HepG2 (cell line): ENCODE results near the gene PRR23E. TPM values are rescaled to one million over a fixed set of nuclear protein-coding genes. Genes with fewer than 3 reads are reported as not detected.

ENCODE experiments used
- ATAC-seq: fragments of 200-7000 bp; cut with Tn5 transposase; 3 replicates; pipeline ENCODE4 v1.9.1; 2020; ENCODE audit warnings: mild to moderate bottlenecking, moderate library complexity
- BruUV-seq: library from RNA; stranded (reverse); fragments of 400-500 nt; replicated peaks from 2 replicates; lab custom pipeline; 2021; lab: Mats Ljungman, UMichigan
- CTCF ChIA-PET: fragments of 300-600 bp; formaldehyde crosslinking; extraction: SDS; loops from one replicate; lab custom pipeline; 2021; ENCODE audit warnings: low total read pairs, inconsistent platforms, low intra/inter-chr PET ratio; lab: Yijun Ruan, JAX
- POLR2A ChIA-PET: fragments of 350-600 bp; sonication (Branson Sonifier 250); formaldehyde crosslinking; loops from one replicate; lab custom pipeline; 2020; ENCODE audit warnings: antibody characterized with exemption, inconsistent platforms; lab: Yijun Ruan, JAX
- DNase-seq: peaks from one replicate; pipeline ENCODE4 v3.0.0-alpha.2; 2015; ENCODE audit warnings: low spot score
- FAIRE-seq: peaks from 3 replicates; lab custom pipeline; 2011; peaks lifted over from hg19 to GRCh38; lab: Jason Lieb, UNC
- H2AFZ ChIP-seq: one replicate; pipeline ENCODE4 v1.6.1; 2011; ENCODE audit warnings: low read length, inconsistent platforms
- H3K27ac ChIP-seq: fragments of 300-600 bp; 3 replicates; pipeline ENCODE4 v1.8.0; 2011; ENCODE audit warnings: mixed run types, mild to moderate bottlenecking, mixed read lengths, low read length, inconsistent platforms; ENCODE audit not compliant: insufficient read depth; ENCODE audit errors: extremely low read length
- H3K27me3 ChIP-seq, 2 experiments: fragments of 200-600 bp in 1 of 2; 2 replicates in 1 of 2; 3 replicates in 1 of 2; pipeline versions ENCODE4 v1.6.0 to v1.8.0; 2011; ENCODE audit warnings: low read length in 2 of 2, mild to moderate bottlenecking in 2 of 2, moderate library complexity in 2 of 2, inconsistent platforms in 1 of 2; ENCODE audit not compliant: insufficient read depth in 2 of 2, control insufficient read depth in 1 of 2
- H3K36me3 ChIP-seq, 2 experiments: fragments of 200-600 bp in 1 of 2; replicated peaks in 1 of 2; 2 replicates in 1 of 2; 3 replicates in 1 of 2; pipeline versions ENCODE4 v1.5.1 to v1.8.0; 2011; ENCODE audit warnings: low read length in 2 of 2, inconsistent platforms in 1 of 2; ENCODE audit not compliant: insufficient read depth in 2 of 2, control insufficient read depth in 1 of 2
- H3K4me1 ChIP-seq: 2 replicates; pipeline ENCODE4 v1.5.1; 2012; ENCODE audit warnings: low read length, inconsistent platforms; ENCODE audit not compliant: insufficient read depth
- H3K4me2 ChIP-seq: 2 replicates; pipeline ENCODE4 v1.6.0; 2011; ENCODE audit warnings: low read depth, low read length, inconsistent platforms
- H3K4me3 ChIP-seq, 3 experiments: fragments of 200-600 bp in 1 of 3; sonication (generic), shearing (Covaris generic) in 1 of 3; replicated peaks in 1 of 3; 2 replicates each; pipeline ENCODE4 v1.5.1; 2011 to 2016; ENCODE audit warnings: low read length in 3 of 3, inconsistent platforms in 2 of 3, low read depth in 2 of 3, mild to moderate bottlenecking in 2 of 3, control low read depth in 1 of 3, mixed read lengths in 1 of 3; ENCODE audit not compliant: insufficient read depth in 1 of 3
- H3K79me2 ChIP-seq: one replicate; pipeline ENCODE4 v1.6.1; 2011; ENCODE audit warnings: low read length, inconsistent platforms; ENCODE audit not compliant: insufficient read depth
- H3K9ac ChIP-seq: 2 replicates; pipeline ENCODE4 v1.6.0; 2011; ENCODE audit warnings: mild to moderate bottlenecking, low read depth, low read length, inconsistent platforms; ENCODE audit not compliant: insufficient read depth
- H3K9me3 ChIP-seq: 2 replicates; pipeline ENCODE4 v1.5.1; 2012; ENCODE audit warnings: mild to moderate bottlenecking, low read length
- H4K20me1 ChIP-seq: 2 replicates; pipeline ENCODE4 v1.6.0; 2011; ENCODE audit warnings: inconsistent platforms, mild to moderate bottlenecking, low read length, moderate library complexity; ENCODE audit not compliant: insufficient read depth
- ETV5 ChIP-seq: IDR thresholded peaks from 2 replicates; pipeline ENCODE4 v1.6.1; 2018; ENCODE audit warnings: missing biosample characterization, missing genetic modification reagents, inconsistent platforms, borderline replicate concordance
- HIVEP1 ChIP-seq: sonication (generic); formaldehyde crosslinking; IDR thresholded peaks from 2 replicates; pipeline ENCODE4 v1.4.0; 2020; ENCODE audit warnings: mild to moderate bottlenecking, missing genetic modification reagents
- KMT2B ChIP-seq: IDR thresholded peaks from 2 replicates; pipeline ENCODE4 v1.6.1; 2016; ENCODE audit warnings: missing genetic modification reagents, missing compliant biosample characterization
- MEF2D ChIP-seq: sonication (generic); formaldehyde crosslinking; IDR thresholded peaks from 2 replicates; pipeline ENCODE4 v1.5.1; 2020; ENCODE audit warnings: mild to moderate bottlenecking, missing genetic modification reagents
- MXI1 ChIP-seq: IDR thresholded peaks from 3 replicates; pipeline ENCODE4 v1.6.1; 2012; ENCODE audit warnings: low read depth, low read length, inconsistent platforms, borderline replicate concordance
- RXRA ChIP-seq: sonication (generic); formaldehyde crosslinking; IDR thresholded peaks from 2 replicates; pipeline ENCODE4 v1.5.1; 2020; ENCODE audit warnings: missing genetic modification reagents
- SALL1 ChIP-seq: sonication (generic); formaldehyde crosslinking; IDR thresholded peaks from 2 replicates; pipeline ENCODE4 v1.8.0; 2022; ENCODE audit warnings: mild to moderate bottlenecking, missing genetic modification reagents
- SMC3 ChIP-seq: IDR thresholded peaks from 2 replicates; pipeline ENCODE4 v1.6.1; 2011; ENCODE audit warnings: low read length, improper control_type of control experiment
- SOX6 ChIP-seq, 2 experiments: fragments of 450-650 bp in 1 of 2; sonication (generic) in 1 of 2; formaldehyde crosslinking in 1 of 2; IDR thresholded peaks; 2 replicates each; pipeline versions ENCODE4 v1.4.0 to v1.6.1; 2017 to 2020; ENCODE audit warnings: antibody characterized with exemption in 1 of 2, mild to moderate bottlenecking in 1 of 2, missing genetic modification reagents in 1 of 2
- SP1 ChIP-seq, 2 experiments: fragments of 450-650 bp in 1 of 2; sonication (generic) in 1 of 2; formaldehyde crosslinking in 1 of 2; IDR thresholded peaks; 2 replicates each; pipeline versions ENCODE4 v1.4.0 to v1.6.1; 2016 to 2020; ENCODE audit warnings: missing genetic modification reagents in 1 of 2
- WIZ ChIP-seq: sonication (generic); formaldehyde crosslinking; IDR thresholded peaks from 2 replicates; pipeline ENCODE4 v1.5.1; 2020; ENCODE audit warnings: mild to moderate bottlenecking, missing genetic modification reagents
- ZNF367 ChIP-seq: sonication (generic); formaldehyde crosslinking; IDR thresholded peaks from 2 replicates; pipeline ENCODE4 v1.4.0; 2020; ENCODE audit warnings: missing genetic modification reagents, borderline replicate concordance
- ZNF512 ChIP-seq: sonication (generic); formaldehyde crosslinking; IDR thresholded peaks from 2 replicates; pipeline ENCODE4 v1.4.0; 2020; ENCODE audit warnings: mild to moderate bottlenecking, missing genetic modification reagents
- ZNF563 ChIP-seq: sonication (generic); formaldehyde crosslinking; IDR thresholded peaks from 2 replicates; pipeline ENCODE4 v1.8.0; 2022; ENCODE audit warnings: mild to moderate bottlenecking, moderate library complexity, missing genetic modification reagents
- ZNF567 ChIP-seq: sonication (generic); formaldehyde crosslinking; IDR thresholded peaks from 2 replicates; pipeline ENCODE4 v1.8.1; 2023; ENCODE audit warnings: mild to moderate bottlenecking, missing genetic modification reagents, borderline replicate concordance
- ZNF598 ChIP-seq: sonication (generic); formaldehyde crosslinking; IDR thresholded peaks from 2 replicates; pipeline ENCODE4 v1.5.1; 2020; ENCODE audit warnings: mild to moderate bottlenecking, missing genetic modification reagents, borderline replicate concordance
- WGBS: methylation state at CpG from one replicate; pipeline ENCODE4 v1.1.6; 2017; ENCODE audit warnings: low lambda C conversion rate; 5-methylcytosine and 5-hydroxymethylcytosine counted together
- in situ Hi-C: cut with HindIII; loops from 2 replicates; pipeline ENCODE4 v1.10.0; 2017; ENCODE audit warnings: low pct_unique_long_range_greater_than_20kb; ENCODE audit not compliant: extremely low pct_ligation_motif_present
- intact Hi-C: fragments of 100-400 bp; cut with micrococcal nuclease; formaldehyde crosslinking; loops from one replicate; pipeline ENCODE4 v1.10.0; 2022; ENCODE audit not compliant: unreplicated experiment
- polyA plus RNA-seq, 8 experiments: library from polyadenylated mRNA; depleted of rRNA in 3 of 8; stranded (reverse) in 7 of 8; unstranded in 1 of 8; fragments of >200 nt; fragmentation: Illumina TruSeq in 4 of 8; extraction: Trizol in 4 of 8; gene quantifications; 2 replicates each; pipeline versions ENCODE4 v1.2.1 to v1.2.3, GENCODE V29; 2011 to 2016; ENCODE audit warnings: low read depth in 4 of 8, missing spikeins in 1 of 8, mixed read lengths in 1 of 8; ENCODE audit not compliant: insufficient read depth in 1 of 8
- total RNA-seq, 5 experiments: library from RNA; depleted of rRNA; stranded (reverse); fragments of >200 nt; fragmentation: Illumina TruSeq; extraction: Trizol; gene quantifications; 2 replicates each; pipeline ENCODE4 v1.2.3, GENCODE V29; 2016; ENCODE audit warnings: low read depth in 1 of 5
- TF ChIP-seq, protein P1 (sequence below): IDR thresholded peaks from 2 replicates; pipeline ENCODE4 v1.6.1; 2016; ENCODE audit warnings: missing compliant biosample characterization, missing genetic modification reagents, borderline replicate concordance
- TF ChIP-seq, protein P2 (sequence below): IDR thresholded peaks from 2 replicates; pipeline ENCODE4 v1.6.1; 2016
- TF ChIP-seq, protein P3 (sequence below): sonication (generic); formaldehyde crosslinking; IDR thresholded peaks from 2 replicates; pipeline ENCODE4 v1.5.0; 2020; ENCODE audit warnings: missing genetic modification reagents
- TF ChIP-seq, protein P4 (sequence below): sonication (generic); formaldehyde crosslinking; IDR thresholded peaks from 2 replicates; pipeline ENCODE4 v1.9.0; 2021; ENCODE audit warnings: missing genetic modification reagents, borderline replicate concordance

The PRR23E gene
- total and polyA plus RNA-seq, 2 of the 13 experiments (the other 11 are each of a cell fraction or from before 2014, with no cell fraction given) = not detected

DNA sequence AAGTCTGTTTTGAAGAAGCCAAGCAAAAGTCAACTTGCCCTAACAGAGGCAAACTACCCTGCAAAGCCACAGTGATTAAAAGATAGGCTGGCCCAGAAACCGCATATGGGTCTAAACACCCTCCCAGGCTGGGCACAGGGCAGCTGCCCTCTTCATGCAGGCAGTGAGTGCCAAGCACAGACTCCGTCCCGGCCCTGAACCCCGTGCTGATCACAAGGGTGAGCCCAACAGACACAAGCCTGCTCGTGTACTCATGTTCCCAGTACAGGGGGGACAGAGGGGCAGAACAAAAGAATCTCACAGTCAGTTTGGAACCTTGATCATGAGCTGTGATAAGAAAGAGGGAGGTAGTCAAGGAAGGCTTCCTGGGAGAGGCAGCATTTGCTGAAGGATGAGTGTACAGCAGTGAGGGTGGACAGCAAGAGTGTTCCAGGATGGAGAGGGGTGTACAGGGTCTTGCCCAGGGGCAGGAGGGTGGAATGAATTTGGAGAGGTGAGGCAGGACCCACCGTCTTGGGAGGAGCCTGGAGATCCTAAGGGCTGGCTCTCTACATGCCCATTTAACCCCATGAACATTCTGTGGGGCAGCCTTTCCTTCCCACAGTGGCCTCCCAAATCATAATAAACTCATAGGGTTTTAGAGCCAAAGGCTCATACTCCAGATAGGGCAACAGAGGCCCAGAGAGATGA, 43.2 kb upstream of the PRR23E start:
- FAIRE-seq (no peak), DNase-seq (no peak), ATAC-seq (no peak)
- Histone ChIP-seq H3K27me3 (peaks cover 3 to 18% of the 10 kb centered on the region in 2 experiments; a peak in 4 of 5 replicates), H4K20me1 (no peaks in the 10 kb centered on the region), H3K9ac (no peak overlapping the region)
- POLR2A ChIA-PET = no interaction called here
- TF ChIP-seq MEF2D (CRISPR knock-in tag) (no peak), HIVEP1 (no peak), SMC3 (no peak), KMT2B (CRISPR knock-in tag) (no peak), ZNF563 (CRISPR knock-in tag) (no peak), ZNF367 (CRISPR knock-in tag) (no peak), SP1 (IDR thresholded peaks at IDR 0.05) (no peak), SP1 (CRISPR knock-in tag; IDR thresholded peaks at IDR 0.05) (no peak), RXRA (CRISPR knock-in tag) (no peak), ZNF567 (no peak), ETV5 (no peak), ZNF598 (CRISPR knock-in tag) (no peak), ZNF512 (CRISPR knock-in tag) (no peak), SOX6 (IDR thresholded peaks at IDR 0.05) (no peak), SOX6 (CRISPR knock-in tag; IDR thresholded peaks at IDR 0.05) (no peak), MXI1 (no peak), WIZ (no peak), SALL1 (CRISPR knock-in tag) (no peak)
- TF ChIP-seq, protein P1, sequence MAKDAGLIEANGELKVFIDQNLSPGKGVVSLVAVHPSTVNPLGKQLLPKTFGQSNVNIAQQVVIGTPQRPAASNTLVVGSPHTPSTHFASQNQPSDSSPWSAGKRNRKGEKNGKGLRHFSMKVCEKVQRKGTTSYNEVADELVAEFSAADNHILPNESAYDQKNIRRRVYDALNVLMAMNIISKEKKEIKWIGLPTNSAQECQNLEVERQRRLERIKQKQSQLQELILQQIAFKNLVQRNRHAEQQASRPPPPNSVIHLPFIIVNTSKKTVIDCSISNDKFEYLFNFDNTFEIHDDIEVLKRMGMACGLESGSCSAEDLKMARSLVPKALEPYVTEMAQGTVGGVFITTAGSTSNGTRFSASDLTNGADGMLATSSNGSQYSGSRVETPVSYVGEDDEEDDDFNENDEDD = no peak
- TF ChIP-seq, protein P2, sequence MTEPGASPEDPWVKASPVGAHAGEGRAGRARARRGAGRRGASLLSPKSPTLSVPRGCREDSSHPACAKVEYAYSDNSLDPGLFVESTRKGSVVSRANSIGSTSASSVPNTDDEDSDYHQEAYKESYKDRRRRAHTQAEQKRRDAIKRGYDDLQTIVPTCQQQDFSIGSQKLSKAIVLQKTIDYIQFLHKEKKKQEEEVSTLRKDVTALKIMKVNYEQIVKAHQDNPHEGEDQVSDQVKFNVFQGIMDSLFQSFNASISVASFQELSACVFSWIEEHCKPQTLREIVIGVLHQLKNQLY = no peak
- TF ChIP-seq, protein P3, sequence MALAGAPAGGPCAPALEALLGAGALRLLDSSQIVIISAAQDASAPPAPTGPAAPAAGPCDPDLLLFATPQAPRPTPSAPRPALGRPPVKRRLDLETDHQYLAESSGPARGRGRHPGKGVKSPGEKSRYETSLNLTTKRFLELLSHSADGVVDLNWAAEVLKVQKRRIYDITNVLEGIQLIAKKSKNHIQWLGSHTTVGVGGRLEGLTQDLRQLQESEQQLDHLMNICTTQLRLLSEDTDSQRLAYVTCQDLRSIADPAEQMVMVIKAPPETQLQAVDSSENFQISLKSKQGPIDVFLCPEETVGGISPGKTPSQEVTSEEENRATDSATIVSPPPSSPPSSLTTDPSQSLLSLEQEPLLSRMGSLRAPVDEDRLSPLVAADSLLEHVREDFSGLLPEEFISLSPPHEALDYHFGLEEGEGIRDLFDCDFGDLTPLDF (CRISPR knock-in tag) = no peak
- TF ChIP-seq, protein P4, sequence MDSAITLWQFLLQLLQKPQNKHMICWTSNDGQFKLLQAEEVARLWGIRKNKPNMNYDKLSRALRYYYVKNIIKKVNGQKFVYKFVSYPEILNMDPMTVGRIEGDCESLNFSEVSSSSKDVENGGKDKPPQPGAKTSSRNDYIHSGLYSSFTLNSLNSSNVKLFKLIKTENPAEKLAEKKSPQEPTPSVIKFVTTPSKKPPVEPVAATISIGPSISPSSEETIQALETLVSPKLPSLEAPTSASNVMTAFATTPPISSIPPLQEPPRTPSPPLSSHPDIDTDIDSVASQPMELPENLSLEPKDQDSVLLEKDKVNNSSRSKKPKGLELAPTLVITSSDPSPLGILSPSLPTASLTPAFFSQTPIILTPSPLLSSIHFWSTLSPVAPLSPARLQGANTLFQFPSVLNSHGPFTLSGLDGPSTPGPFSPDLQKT (CRISPR knock-in tag) = no peak
- TF ChIP-seq, all 625 proteins: peak for 0
- intact Hi-C loops = no loop called here
- 25% methylated on average over 6 of the region's 6 CpGs for WGBS
- Histone ChIP-seq H3K79me2 (no peaks in the 10 kb centered on the region), H3K36me3 (no peaks in the 10 kb centered on the region), H3K27ac (no peak overlapping the region), H3K4me3 (no peak overlapping the region), H3K4me2 (no peak overlapping the region), H2AFZ (no peak overlapping the region), H3K4me1 (no peaks in the 10 kb centered on the region), H3K9me3 (no peaks in the 10 kb centered on the region)
- CTCF ChIA-PET = no interaction called here
- in situ Hi-C loops = no loop called here
- no TSS peak for BruUV-seq
